ENCODE data around the gene KRT33A. TPM values are rescaled to one million over a fixed set of nuclear protein-coding genes. Genes with fewer than 3 reads are reported as not detected.

The KRT33A gene
- total RNA-seq, 2 experiments from 2014 or later: not detected

- DNase-seq (no peak), ATAC-seq (ENCODE audit: low read depth) (no peak)
- POLR2A ChIA-PET: no interaction called here
- Mint-ChIP-seq H3K36me3 (no peaks in the 10 kb centered on the region), H3K4me1 (peaks cover 6% of the 10 kb centered on the region), H3K9me3 (peaks cover 4% of the 10 kb centered on the region), H3K27me3 (no peaks in the 10 kb centered on the region), H3K27ac (no peak overlapping the region), H3K4me3 (no peak overlapping the region)
Observed at GRCh38 chr17:41296846-41297245, 53.8 kb downstream of the KRT33A start.

Other genes with a start within 250 kb of the KRT33A start
- gene KRTAP4-16, start 248.6 kb downstream of the KRT33A start, total RNA-seq: not detected
- gene KRTAP4-9, start 245.4 kb downstream of the KRT33A start, total RNA-seq: not detected
- gene KRTAP4-11, start 232.5 kb downstream of the KRT33A start, total RNA-seq: not detected
- not detected for gene KRTAP4-12, start 226.6 kb downstream of the KRT33A start, total RNA-seq
- gene KRTAP4-6, start 210.3 kb downstream of the KRT33A start, total RNA-seq: not detected
- not detected for gene KRTAP4-5, start 201.0 kb downstream of the KRT33A start, total RNA-seq
- gene KRTAP4-4, start 190.1 kb downstream of the KRT33A start, total RNA-seq: not detected
- not detected for gene KRTAP4-3, start 182.6 kb downstream of the KRT33A start, total RNA-seq
- not detected for gene KRTAP4-2, start 172.6 kb downstream of the KRT33A start, total RNA-seq
- not detected for gene KRTAP4-1, start 165.9 kb downstream of the KRT33A start, total RNA-seq
- not detected for gene KRTAP9-1, start 160.9 kb downstream of the KRT33A start, total RNA-seq
- not detected for gene KRTAP9-2, start 124.2 kb downstream of the KRT33A start, total RNA-seq
- not detected for gene KRTAP9-3, start 118.4 kb downstream of the KRT33A start, total RNA-seq
- not detected for gene KRTAP9-8, start 112.8 kb downstream of the KRT33A start, total RNA-seq
- gene KRTAP9-4, start 101.1 kb downstream of the KRT33A start, total RNA-seq: not detected
- not detected for gene KRTAP9-9, start 95.4 kb downstream of the KRT33A start, total RNA-seq
- not detected for gene KRTAP9-6, start 85.5 kb downstream of the KRT33A start, total RNA-seq
- not detected for gene KRTAP9-7, start 75.1 kb downstream of the KRT33A start, total RNA-seq
- not detected for gene KRTAP29-1, start 48.0 kb downstream of the KRT33A start, total RNA-seq
- gene KRTAP16-1, start 41.5 kb downstream of the KRT33A start, total RNA-seq: not detected
- gene KRTAP17-1, start 35.1 kb downstream of the KRT33A start, total RNA-seq: not detected
- not detected for gene KRT33B, start 19.0 kb upstream of the KRT33A start, total RNA-seq
- gene KRT34, start 31.5 kb upstream of the KRT33A start, total RNA-seq: not detected
- not detected for gene KRT31, start 46.8 kb upstream of the KRT33A start, total RNA-seq
- not detected for gene KRT37, start 73.8 kb upstream of the KRT33A start, total RNA-seq
- not detected for gene KRT38, start 90.2 kb upstream of the KRT33A start, total RNA-seq
- gene KRT32, start 116.6 kb upstream of the KRT33A start, total RNA-seq: not detected
- not detected for gene KRT35, start 130.3 kb upstream of the KRT33A start, total RNA-seq
- not detected for gene KRT36, start 139.1 kb upstream of the KRT33A start, total RNA-seq
- gene KRT13, start 154.8 kb upstream of the KRT33A start, total RNA-seq: not detected
- not detected for gene KRT15, start 168.1 kb upstream of the KRT33A start, total RNA-seq
- gene KRT19, start 177.5 kb upstream of the KRT33A start, total RNA-seq: not detected
- gene KRT9, start 221.2 kb upstream of the KRT33A start, total RNA-seq: not detected
- not detected for gene KRT14, start 236.1 kb upstream of the KRT33A start, total RNA-seq

All from activated naive CD8-positive, alpha-beta T cell treated with anti-CD3 and anti-CD28 coated beads, Interleukin-2, amount 10 ng/mL, durations not matched to agents 7 days and 5 days (primary cell).